ENCODE measurements around the gene FIGNL2.

FIGNL2 gene

DNA sequence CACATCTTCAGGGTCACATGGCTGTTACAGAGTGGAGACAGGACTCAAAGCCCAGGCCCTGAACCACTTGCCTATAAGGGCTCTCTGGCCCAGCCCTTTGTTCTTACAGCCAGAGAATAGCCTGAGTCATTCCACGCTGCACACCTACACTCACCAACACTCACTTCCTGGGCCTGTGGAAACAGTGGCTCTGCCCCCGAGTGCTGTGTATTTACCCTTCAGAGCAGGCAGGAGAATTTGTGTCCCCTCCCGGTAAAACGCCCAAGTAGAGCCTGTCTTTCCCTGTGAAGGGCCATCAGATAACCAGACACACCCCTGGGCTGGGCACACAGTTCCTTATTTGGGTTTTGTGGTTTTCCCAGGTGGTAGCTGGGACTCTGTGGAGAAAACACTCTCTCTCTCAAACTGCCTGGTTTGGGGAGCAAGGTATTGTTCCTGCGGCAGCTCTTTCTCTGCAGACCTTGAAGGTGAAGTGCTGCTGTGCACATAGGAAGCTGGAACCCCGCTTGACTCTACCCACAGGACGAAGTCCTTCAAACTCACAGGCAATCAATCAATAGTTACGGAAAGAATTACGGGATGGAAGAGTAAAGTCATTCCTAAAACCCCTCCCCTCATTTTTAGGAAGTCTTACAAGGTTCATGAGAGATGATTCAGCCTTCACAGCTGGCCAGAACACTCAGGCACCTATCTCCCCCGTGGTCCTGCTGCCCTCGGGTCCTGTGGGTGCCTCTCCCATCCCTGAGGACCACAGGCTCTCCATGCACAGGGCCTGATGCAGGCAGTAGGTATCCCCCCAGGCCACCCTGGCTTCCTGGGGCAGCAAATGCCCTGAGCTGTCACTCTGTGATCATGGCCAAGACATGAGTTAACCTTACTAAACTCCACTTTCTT lies 20.3 kb downstream of the FIGNL2 start:
- TF ChIP-seq, protein P1, sequence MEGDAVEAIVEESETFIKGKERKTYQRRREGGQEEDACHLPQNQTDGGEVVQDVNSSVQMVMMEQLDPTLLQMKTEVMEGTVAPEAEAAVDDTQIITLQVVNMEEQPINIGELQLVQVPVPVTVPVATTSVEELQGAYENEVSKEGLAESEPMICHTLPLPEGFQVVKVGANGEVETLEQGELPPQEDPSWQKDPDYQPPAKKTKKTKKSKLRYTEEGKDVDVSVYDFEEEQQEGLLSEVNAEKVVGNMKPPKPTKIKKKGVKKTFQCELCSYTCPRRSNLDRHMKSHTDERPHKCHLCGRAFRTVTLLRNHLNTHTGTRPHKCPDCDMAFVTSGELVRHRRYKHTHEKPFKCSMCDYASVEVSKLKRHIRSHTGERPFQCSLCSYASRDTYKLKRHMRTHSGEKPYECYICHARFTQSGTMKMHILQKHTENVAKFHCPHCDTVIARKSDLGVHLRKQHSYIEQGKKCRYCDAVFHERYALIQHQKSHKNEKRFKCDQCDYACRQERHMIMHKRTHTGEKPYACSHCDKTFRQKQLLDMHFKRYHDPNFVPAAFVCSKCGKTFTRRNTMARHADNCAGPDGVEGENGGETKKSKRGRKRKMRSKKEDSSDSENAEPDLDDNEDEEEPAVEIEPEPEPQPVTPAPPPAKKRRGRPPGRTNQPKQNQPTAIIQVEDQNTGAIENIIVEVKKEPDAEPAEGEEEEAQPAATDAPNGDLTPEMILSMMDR (IDR thresholded peaks at IDR 0.05; ENCODE audit: low read length, missing control alignments): no peak
- no peak overlapping the region for H3K4me3 ChIP-seq (replicated peaks; ENCODE audit: low read depth, low read length)
- DNase-seq (ENCODE audit: low read depth): peak; percentile 64

DNA sequence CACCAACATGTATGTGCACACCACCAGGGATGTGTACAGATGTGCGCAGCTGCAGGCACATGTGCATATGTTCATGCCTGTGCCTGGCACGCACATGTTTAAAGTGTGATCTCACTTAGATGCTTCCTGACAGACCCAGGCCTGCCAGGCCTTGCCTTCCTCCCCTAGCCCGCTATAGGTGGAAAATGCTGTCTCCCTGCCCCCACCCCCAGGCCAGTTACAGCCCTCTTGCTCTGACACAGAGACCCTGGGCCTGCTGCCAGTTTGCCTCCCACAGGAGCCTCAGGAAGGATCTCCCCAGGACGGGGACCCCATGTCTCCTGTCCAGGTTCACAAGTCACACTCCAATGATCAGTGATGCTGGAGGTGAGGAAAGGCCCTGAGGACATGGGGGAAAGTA lies 21.6 kb downstream of the FIGNL2 start:
- TF ChIP-seq, protein P1 (IDR thresholded peaks at IDR 0.05; ENCODE audit: low read length, missing control alignments): no peak
- DNase-seq (ENCODE audit: low read depth): no peak
- H3K4me3 ChIP-seq (replicated peaks; ENCODE audit: low read depth, low read length): no peak overlapping the region

DNA sequence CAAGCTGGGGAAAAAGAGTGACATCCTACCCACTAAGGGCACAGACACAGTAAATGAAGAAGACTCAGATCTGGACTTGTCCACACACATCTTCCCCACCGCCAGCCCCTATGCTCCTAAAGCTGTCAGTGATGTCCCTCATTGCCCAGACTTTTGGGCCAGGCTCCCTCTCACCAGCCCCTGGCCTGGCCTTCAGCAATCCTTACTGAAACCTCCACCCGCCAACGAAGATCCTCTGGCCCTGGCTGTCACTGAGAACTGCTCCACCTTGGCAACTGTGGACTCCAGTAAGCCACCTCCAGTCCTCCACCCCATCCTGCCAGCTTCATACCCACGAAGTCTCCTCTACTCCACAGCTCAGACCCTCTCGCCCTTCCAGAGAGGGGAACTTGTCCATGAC lies 23.3 kb downstream of the FIGNL2 start:
- no peak for DNase-seq (ENCODE audit: low read depth)
- H3K4me3 ChIP-seq (replicated peaks; ENCODE audit: low read depth, low read length): no peak overlapping the region
- TF ChIP-seq, protein P1 (IDR thresholded peaks at IDR 0.05; ENCODE audit: low read length, missing control alignments): no peak

DNA sequence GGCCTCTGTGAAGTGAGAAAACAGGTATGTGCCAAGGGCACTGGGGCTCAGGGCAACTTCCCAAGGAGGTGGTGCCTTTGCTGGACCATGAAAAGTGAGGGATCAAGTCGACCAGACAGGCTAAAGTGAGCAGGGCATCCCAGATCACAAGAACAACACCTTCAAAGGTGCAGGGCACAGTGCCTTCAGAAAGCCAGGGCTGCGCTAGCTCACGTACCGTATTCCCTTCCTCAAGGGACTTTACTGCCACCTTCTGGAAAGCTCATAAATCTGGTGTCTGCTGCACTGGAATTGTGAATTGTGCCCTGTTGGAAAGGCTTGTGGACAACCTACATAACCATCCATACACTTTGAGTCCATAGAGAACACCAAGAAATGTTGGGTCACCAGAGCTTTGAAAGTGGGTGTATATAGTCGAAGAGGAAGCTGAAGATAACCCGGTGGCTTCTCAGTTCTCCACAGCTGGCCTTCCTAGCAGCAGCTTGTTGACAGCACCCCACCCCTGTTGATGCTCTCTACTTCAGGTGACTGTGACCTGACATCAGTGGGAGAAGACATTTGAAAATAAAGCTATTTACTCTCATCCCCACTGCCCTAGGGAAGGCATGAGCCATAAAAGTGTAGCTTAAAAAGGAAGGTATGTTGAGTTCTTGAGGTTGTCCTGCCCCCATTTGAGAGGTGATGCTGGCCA lies 24.5 kb downstream of the FIGNL2 start:
- H3K4me3 ChIP-seq (replicated peaks; ENCODE audit: low read depth, low read length): no peak overlapping the region
- DNase-seq (ENCODE audit: low read depth): peak; percentile 81
- TF ChIP-seq, protein P1 (IDR thresholded peaks at IDR 0.05; ENCODE audit: low read length, missing control alignments): peak; percentile 68

DNA sequence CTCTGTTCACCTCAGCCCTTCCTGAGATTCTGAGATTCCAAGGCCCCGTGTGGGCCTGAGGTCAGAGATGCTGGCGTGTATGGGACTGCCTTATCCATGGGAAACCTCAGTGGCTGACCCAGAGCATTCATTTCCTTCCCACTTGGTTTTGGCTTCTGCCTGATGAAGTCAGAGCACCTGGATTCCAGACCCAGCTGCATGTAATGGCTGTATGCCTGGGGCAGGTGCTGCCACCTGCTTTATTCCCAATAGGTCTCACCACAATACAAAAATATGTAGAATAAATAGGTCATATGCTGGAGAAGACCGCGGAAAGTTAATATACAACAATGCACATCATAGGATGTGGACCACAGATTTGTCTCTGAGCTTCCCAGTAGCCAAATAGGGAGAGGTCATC lies 25.6 kb downstream of the FIGNL2 start:
- no peak for DNase-seq (ENCODE audit: low read depth)
- H3K4me3 ChIP-seq (replicated peaks; ENCODE audit: low read depth, low read length): no peak overlapping the region
- TF ChIP-seq, protein P1 (IDR thresholded peaks at IDR 0.05; ENCODE audit: low read length, missing control alignments): no peak

DNA sequence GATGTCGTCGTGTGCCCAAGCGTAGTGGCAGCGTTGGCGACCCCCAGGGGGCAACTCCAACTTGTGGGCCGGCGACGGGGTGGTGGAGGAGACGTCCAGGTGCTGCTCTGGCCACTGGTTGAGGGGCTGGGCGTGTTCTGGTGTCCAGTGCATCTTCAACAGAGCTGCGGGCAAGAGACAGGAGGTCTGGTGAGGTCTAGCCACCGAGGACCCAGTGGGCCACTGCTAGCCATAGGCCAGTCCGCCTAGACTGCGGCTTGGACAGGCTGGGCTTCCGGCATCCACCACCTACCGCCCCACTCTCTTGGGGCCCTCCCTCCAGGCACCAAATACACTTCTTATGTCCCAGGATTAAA lies 26.3 kb downstream of the FIGNL2 start:
- no peak for DNase-seq (ENCODE audit: low read depth)
- H3K4me3 ChIP-seq (replicated peaks; ENCODE audit: low read depth, low read length): peak overlapping the region; percentile 32
- TF ChIP-seq, protein P1 (IDR thresholded peaks at IDR 0.05; ENCODE audit: low read length, missing control alignments): no peak

Data from fibroblast of pulmonary artery (primary cell).